BLaER1 treated with 17β-estradiol and CSF1 and Interleukin-3, amounts not matched to agents 10 nM and 100 nM (cell line): ENCODE data around the gene CDKAL1.
A peak's percentile ranks its signal among the peaks of the same experiment; 100 is the strongest.

Source experiments
- H3K27ac ChIP-seq, 11 experiments: shearing (Covaris generic); formaldehyde crosslinking; 2 replicates each; pipeline ENCODE4 v1.8.1; 2022
- H3K27me3 ChIP-seq, 11 experiments: shearing (Covaris generic); formaldehyde crosslinking; 2 replicates each; pipeline ENCODE4 v1.8.1; 2022
- H3K36me3 ChIP-seq, 11 experiments: shearing (Covaris generic); formaldehyde crosslinking; 2 replicates each; pipeline ENCODE4 v1.8.1; 2022
- H3K4me1 ChIP-seq, 10 experiments: shearing (Covaris generic); formaldehyde crosslinking; 2 replicates each; pipeline ENCODE4 v1.8.1; 2022
- H3K4me2 ChIP-seq, 11 experiments: shearing (Covaris generic); formaldehyde crosslinking; 2 replicates each; pipeline ENCODE4 v1.8.1; 2022
- H3K4me3 ChIP-seq, 10 experiments: shearing (Covaris generic); formaldehyde crosslinking; 2 replicates each; pipeline ENCODE4 v1.8.1; 2022
- H3K9ac ChIP-seq, 11 experiments: shearing (Covaris generic); formaldehyde crosslinking; 2 replicates each; pipeline ENCODE4 v1.8.1; 2022
- H3K9me3 ChIP-seq, 11 experiments: shearing (Covaris generic); formaldehyde crosslinking; replicated peaks in 1 of 11; 2 replicates each; pipeline ENCODE4 v1.8.1; 2022
- H4K20me1 ChIP-seq, 11 experiments: shearing (Covaris generic); formaldehyde crosslinking; 2 replicates each; pipeline ENCODE4 v1.8.1; 2022
- Cebpa-rat ChIP-seq, 11 experiments: shearing (Covaris generic); IDR thresholded peaks; 2 replicates each; pipeline ENCODE4 v1.8.1; 2022

Gene CDKAL1

GRCh38 chr6:20678831-20679352 is 144.6 kb downstream of the CDKAL1 start:
- no peak overlapping the region for H3K9ac ChIP-seq
- H3K4me1 ChIP-seq, result peaks cover 0 to 10% (median 0%) of the 10 kb centered on the region in 10 experiments; a peak in 4 of 20 replicates
- no peak for TF ChIP-seq Cebpa-rat (IDR thresholded peaks at IDR 0.05)
- H3K27me3 ChIP-seq, result no peaks in the 10 kb centered on the region
- peaks cover 0 to 4% (median 0%) of the 10 kb centered on the region in 11 experiments; a peak in 3 of 22 replicates for H3K9me3 ChIP-seq
- peaks cover 0 to 11% (median 0%) of the 10 kb centered on the region in 11 experiments; a peak in 3 of 22 replicates for H4K20me1 ChIP-seq
- no peak overlapping the region for H3K4me2 ChIP-seq
- no peak overlapping the region for H3K4me3 ChIP-seq
- peaks cover 0 to 7% (median 0%) of the 10 kb centered on the region in 11 experiments; a peak in 3 of 22 replicates for H3K36me3 ChIP-seq
- no peak overlapping the region for H3K27ac ChIP-seq

- Histone ChIP-seq H3K36me3 (peaks cover 0 to 7% (median 0%) of the 10 kb centered on the region in 11 experiments; a peak in 3 of 22 replicates), H3K27ac (no peak overlapping the region), H3K4me3 (no peak overlapping the region), H3K4me2 (peak overlapping the region in 2 of 11 experiments; percentile 8 to 33; a peak in 1 of 22 replicates), H3K9me3 (peaks cover 0 to 11% (median 0%) of the 10 kb centered on the region in 11 experiments; a peak in 4 of 22 replicates), H3K9ac (no peak overlapping the region), H3K4me1 (peaks cover 0 to 10% (median 0%) of the 10 kb centered on the region in 10 experiments; a peak in 4 of 20 replicates), H3K27me3 (no peaks in the 10 kb centered on the region), H4K20me1 (peaks cover 0 to 17% (median 0%) of the 10 kb centered on the region in 11 experiments; a peak in 3 of 22 replicates)
- no peak for TF ChIP-seq Cebpa-rat (IDR thresholded peaks at IDR 0.05)
These were observed 146.5 kb downstream of the CDKAL1 start for GRCh38 chr6:20680697-20681165.

GRCh38 chr6:20681243-20681684 is 147.0 kb downstream of the CDKAL1 start:
- Histone ChIP-seq H4K20me1 (peaks cover 0 to 17% (median 0%) of the 10 kb centered on the region in 11 experiments; a peak in 4 of 22 replicates), H3K4me3 (no peak overlapping the region), H3K4me1 (peaks cover 0 to 10% (median 0%) of the 10 kb centered on the region in 10 experiments; a peak in 4 of 20 replicates), H3K9ac (no peak overlapping the region), H3K27me3 (no peaks in the 10 kb centered on the region), H3K27ac (no peak overlapping the region), H3K9me3 (peaks cover 0 to 11% (median 0%) of the 10 kb centered on the region in 11 experiments; a peak in 4 of 22 replicates), H3K4me2 (peak overlapping the region in 2 of 11 experiments; percentile 8 to 33; a peak in 1 of 22 replicates), H3K36me3 (peaks cover 0 to 7% (median 0%) of the 10 kb centered on the region in 11 experiments; a peak in 3 of 22 replicates)
- TF ChIP-seq Cebpa-rat (IDR thresholded peaks at IDR 0.05), result no peak

- Histone ChIP-seq H4K20me1 (peaks cover 0 to 16% (median 0%) of the 10 kb centered on the region in 11 experiments; a peak in 3 of 22 replicates), H3K4me2 (no peak overlapping the region), H3K27me3 (no peaks in the 10 kb centered on the region), H3K9ac (no peak overlapping the region), H3K4me3 (no peak overlapping the region), H3K4me1 (peaks cover 0 to 10% (median 8%) of the 10 kb centered on the region in 10 experiments; a peak in 11 of 20 replicates), H3K27ac (no peak overlapping the region), H3K36me3 (peaks cover 0 to 4% (median 0%) of the 10 kb centered on the region in 11 experiments; a peak in 2 of 22 replicates), H3K9me3 (peaks cover 0 to 11% (median 0%) of the 10 kb centered on the region in 11 experiments; a peak in 4 of 22 replicates)
- no peak for TF ChIP-seq Cebpa-rat (IDR thresholded peaks at IDR 0.05)
These were observed 150.2 kb downstream of the CDKAL1 start for GRCh38 chr6:20684474-20684873.

- Histone ChIP-seq H3K27me3 (no peaks in the 10 kb centered on the region), H4K20me1 (peaks cover 0 to 16% (median 0%) of the 10 kb centered on the region in 11 experiments; a peak in 3 of 22 replicates), H3K4me2 (no peak overlapping the region), H3K27ac (no peak overlapping the region), H3K4me1 (peaks cover 0 to 10% (median 5%) of the 10 kb centered on the region in 10 experiments; a peak in 8 of 20 replicates), H3K36me3 (peaks cover 0 to 4% (median 0%) of the 10 kb centered on the region in 11 experiments; a peak in 3 of 22 replicates), H3K4me3 (no peak overlapping the region), H3K9me3 (peaks cover 0 to 11% (median 3%) of the 10 kb centered on the region in 11 experiments; a peak in 4 of 22 replicates), H3K9ac (no peak overlapping the region)
- TF ChIP-seq Cebpa-rat (IDR thresholded peaks at IDR 0.05), result no peak
These were observed 151.9 kb downstream of the CDKAL1 start for GRCh38 chr6:20686142-20686541.

GRCh38 chr6:20687494-20687893 is 153.2 kb downstream of the CDKAL1 start:
- H3K36me3 ChIP-seq, result peaks cover 0 to 6% (median 0%) of the 10 kb centered on the region in 11 experiments; a peak in 3 of 22 replicates
- no peak overlapping the region for H3K27ac ChIP-seq
- no peak overlapping the region for H3K4me2 ChIP-seq
- peaks cover 0 to 11% (median 3%) of the 10 kb centered on the region in 11 experiments; a peak in 4 of 22 replicates for H3K9me3 ChIP-seq
- H3K4me3 ChIP-seq, result no peak overlapping the region
- H3K4me1 ChIP-seq, result peaks cover 0 to 10% (median 3%) of the 10 kb centered on the region in 10 experiments; a peak in 7 of 20 replicates
- no peak overlapping the region for H3K9ac ChIP-seq
- no peaks in the 10 kb centered on the region for H3K27me3 ChIP-seq
- peaks cover 0 to 16% (median 0%) of the 10 kb centered on the region in 11 experiments; a peak in 2 of 22 replicates for H4K20me1 ChIP-seq
- no peak for TF ChIP-seq Cebpa-rat (IDR thresholded peaks at IDR 0.05)

- Histone ChIP-seq H4K20me1 (peaks cover 0 to 14% (median 0%) of the 10 kb centered on the region in 11 experiments; a peak in 2 of 22 replicates), H3K27me3 (no peaks in the 10 kb centered on the region), H3K9me3 (peaks cover 0 to 10% (median 3%) of the 10 kb centered on the region in 11 experiments; a peak in 4 of 22 replicates), H3K36me3 (peaks cover 0 to 6% (median 0%) of the 10 kb centered on the region in 11 experiments; a peak in 3 of 22 replicates), H3K9ac (no peak overlapping the region), H3K4me2 (peak overlapping the region in 4 of 11 experiments; percentile 3 to 35 (median 26); a peak in 4 of 22 replicates), H3K4me1 (peaks cover 0 to 10% (median 3%) of the 10 kb centered on the region in 10 experiments; a peak in 7 of 20 replicates), H3K27ac (no peak overlapping the region), H3K4me3 (no peak overlapping the region)
- no peak for TF ChIP-seq Cebpa-rat (IDR thresholded peaks at IDR 0.05)
These were observed 154.6 kb downstream of the CDKAL1 start for GRCh38 chr6:20688710-20689500.

- Histone ChIP-seq H3K4me3 (no peak overlapping the region), H3K9ac (no peak overlapping the region), H3K27ac (no peak overlapping the region), H3K9me3 (peaks cover 0 to 10% (median 0%) of the 10 kb centered on the region in 11 experiments; a peak in 1 of 22 replicates), H3K4me1 (peaks cover 0 to 10% (median 3%) of the 10 kb centered on the region in 10 experiments; a peak in 7 of 20 replicates), H3K4me2 (no peak overlapping the region), H3K36me3 (peaks cover 0 to 6% (median 0%) of the 10 kb centered on the region in 11 experiments; a peak in 4 of 22 replicates), H3K27me3 (no peaks in the 10 kb centered on the region), H4K20me1 (peaks cover 0 to 20% (median 0%) of the 10 kb centered on the region in 11 experiments; a peak in 2 of 22 replicates)
- no peak for TF ChIP-seq Cebpa-rat (IDR thresholded peaks at IDR 0.05)
These were observed 156.9 kb downstream of the CDKAL1 start for GRCh38 chr6:20691185-20691584.
